ENCODE results near the gene SCG3. TPM values are rescaled to one million over a fixed set of nuclear protein-coding genes. Genes with fewer than 3 reads are reported as not detected.
"Not testable (repeated sequence)": the region's sequence is repeated elsewhere in the genome, so short reads cannot be mapped to it uniquely, and the experiment has no call there.

SCG3 gene
- total RNA-seq, 2 donors from 2014 or later: 0.23 to 2.0 TPM

DNA sequence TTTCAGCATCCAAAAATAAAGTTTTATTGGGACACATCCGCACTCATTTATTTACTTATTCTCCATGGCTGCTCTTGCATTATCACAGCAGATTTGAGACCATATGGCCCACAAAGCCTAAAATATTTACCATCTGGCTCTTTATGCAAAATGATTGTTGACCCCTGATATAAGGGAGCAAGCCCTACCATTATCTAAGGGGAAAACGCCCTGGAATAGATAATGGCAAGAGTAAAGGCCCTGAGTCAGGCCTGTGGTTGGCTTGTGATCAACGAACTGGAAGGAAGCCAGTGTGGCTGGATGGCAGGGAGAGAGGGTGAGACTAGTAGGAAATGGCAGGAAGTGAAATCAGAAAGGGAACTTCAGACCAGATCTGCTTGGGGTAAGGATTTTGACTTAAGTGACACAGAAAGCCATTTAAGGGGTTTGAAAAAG, 34.2 kb upstream of the SCG3 start:
- WGBS: 58% methylated on average over 3 of the region's 3 CpGs
- TF ChIP-seq POLR2A (IDR thresholded peaks at IDR 0.05) (no peak), POLR2AphosphoS5 (IDR thresholded peaks at IDR 0.05) (no peak)
- TF ChIP-seq, protein P1, sequence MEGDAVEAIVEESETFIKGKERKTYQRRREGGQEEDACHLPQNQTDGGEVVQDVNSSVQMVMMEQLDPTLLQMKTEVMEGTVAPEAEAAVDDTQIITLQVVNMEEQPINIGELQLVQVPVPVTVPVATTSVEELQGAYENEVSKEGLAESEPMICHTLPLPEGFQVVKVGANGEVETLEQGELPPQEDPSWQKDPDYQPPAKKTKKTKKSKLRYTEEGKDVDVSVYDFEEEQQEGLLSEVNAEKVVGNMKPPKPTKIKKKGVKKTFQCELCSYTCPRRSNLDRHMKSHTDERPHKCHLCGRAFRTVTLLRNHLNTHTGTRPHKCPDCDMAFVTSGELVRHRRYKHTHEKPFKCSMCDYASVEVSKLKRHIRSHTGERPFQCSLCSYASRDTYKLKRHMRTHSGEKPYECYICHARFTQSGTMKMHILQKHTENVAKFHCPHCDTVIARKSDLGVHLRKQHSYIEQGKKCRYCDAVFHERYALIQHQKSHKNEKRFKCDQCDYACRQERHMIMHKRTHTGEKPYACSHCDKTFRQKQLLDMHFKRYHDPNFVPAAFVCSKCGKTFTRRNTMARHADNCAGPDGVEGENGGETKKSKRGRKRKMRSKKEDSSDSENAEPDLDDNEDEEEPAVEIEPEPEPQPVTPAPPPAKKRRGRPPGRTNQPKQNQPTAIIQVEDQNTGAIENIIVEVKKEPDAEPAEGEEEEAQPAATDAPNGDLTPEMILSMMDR (IDR thresholded peaks at IDR 0.05): no peak
- no peak for DNase-seq (ENCODE audit: low spot score)
- Histone ChIP-seq H3K27ac (no peak overlapping the region), H3K9me3 (no peaks in the 10 kb centered on the region), H3K27me3 (replicated peaks; ENCODE audit: insufficient read depth) (no peaks in the 10 kb centered on the region), H3K4me3 (no peak overlapping the region), H3K36me3 (no peaks in the 10 kb centered on the region), H3K4me1 (replicated peaks) (no peaks in the 10 kb centered on the region)
- intact Hi-C loops (cut with DNase I): no loop called here

DNA sequence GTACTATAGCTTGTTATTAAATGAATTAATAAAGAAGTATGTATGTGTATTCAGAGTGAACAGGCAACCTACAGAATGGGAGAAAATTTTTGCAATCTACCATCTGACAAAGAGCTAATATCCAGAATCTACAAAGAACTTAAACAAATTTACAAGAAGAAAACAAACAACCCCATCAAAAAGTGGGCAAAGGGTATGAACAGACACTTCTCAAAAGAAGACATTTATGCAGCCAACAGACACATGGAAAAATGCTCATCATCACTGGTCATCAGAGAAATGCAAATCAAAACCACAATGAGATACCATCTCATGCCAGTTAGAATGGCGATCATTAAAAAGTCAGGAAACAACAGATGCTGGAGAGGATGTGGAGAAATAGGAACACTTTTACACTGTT, 33.2 kb upstream of the SCG3 start:
- H3K4me1 ChIP-seq (replicated peaks); DNase-seq (ENCODE audit: low spot score); intact Hi-C loops (cut with DNase I); H3K27ac ChIP-seq; H3K9me3 ChIP-seq; H3K4me3 ChIP-seq; H3K27me3 ChIP-seq (replicated peaks; ENCODE audit: insufficient read depth); H3K36me3 ChIP-seq: not testable (repeated sequence)
- WGBS: 73% methylated on average over 1 of the region's 1 CpG

DNA sequence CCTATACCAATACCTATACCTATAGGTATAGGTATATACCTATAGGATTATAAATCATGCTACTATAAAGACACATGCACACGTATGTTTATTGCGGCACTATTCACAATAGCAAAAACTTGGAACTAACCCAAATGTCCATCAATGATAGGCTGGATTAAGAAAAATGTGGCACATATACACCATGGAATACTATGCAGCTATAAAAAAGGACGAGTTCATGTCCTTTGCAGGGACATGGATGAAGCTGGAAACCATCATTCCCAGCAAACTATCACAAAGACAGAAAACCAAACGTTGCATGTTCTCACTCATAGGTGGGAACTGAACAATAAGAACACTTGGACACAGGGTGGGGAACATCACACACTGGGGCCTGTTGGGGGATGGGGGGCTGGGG, 32.7 kb upstream of the SCG3 start:
- H3K27ac ChIP-seq; H3K4me1 ChIP-seq (replicated peaks); H3K36me3 ChIP-seq; H3K27me3 ChIP-seq (replicated peaks; ENCODE audit: insufficient read depth); H3K4me3 ChIP-seq; intact Hi-C loops (cut with DNase I); H3K9me3 ChIP-seq; DNase-seq (ENCODE audit: low spot score): not testable (repeated sequence)
- WGBS: 86% methylated on average over 4 of the region's 4 CpGs

DNA sequence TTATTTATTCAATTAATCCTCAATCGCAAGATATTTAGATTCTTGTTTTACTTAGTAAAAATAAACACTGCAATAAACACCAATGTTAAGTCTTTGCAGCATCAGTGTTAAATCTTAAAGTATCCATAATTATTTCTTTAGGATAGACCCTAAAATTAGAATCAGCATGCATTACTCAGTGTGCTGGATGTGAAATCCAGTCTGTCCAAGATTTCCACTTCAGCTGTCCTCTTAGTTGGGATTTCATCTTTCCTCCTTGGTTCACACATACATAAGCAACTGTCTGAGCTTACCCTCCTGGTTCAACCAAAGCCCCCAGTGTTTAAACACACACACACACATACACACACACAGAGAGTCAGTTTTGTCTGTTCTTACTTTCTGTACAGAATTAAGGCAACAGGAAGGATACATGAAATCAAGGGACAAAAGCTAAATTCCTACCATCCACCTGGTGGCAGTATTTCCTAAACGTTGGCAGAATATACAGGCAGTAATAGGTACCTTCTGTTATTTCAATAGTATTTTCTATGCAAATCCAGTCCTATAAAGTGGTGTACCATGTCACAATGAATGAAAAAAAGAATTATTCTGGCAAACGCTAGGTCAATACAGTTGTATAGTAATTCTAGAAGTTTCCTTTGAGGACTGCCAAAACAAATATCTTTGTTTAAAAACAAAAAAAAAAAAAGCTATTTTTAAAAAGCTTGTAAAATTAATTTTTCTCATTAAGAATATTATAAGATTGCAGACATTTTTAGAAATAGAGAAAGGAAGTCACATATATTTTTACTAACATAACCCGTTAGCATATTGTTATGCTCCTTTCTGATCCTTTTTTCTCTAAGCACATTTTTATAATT, 31.4 kb upstream of the SCG3 start:
- peak; percentile 64 for DNase-seq (ENCODE audit: low spot score)
- H3K4me1 ChIP-seq (replicated peaks): no peaks in the 10 kb centered on the region
- intact Hi-C loops (cut with DNase I): loop anchor here (2.0 kb wide), 1 partner anchor 127 kb away; no protein-coding TSS in a partner anchor
- no peaks in the 10 kb centered on the region for H3K36me3 ChIP-seq
- H3K27me3 ChIP-seq (replicated peaks; ENCODE audit: insufficient read depth): no peaks in the 10 kb centered on the region
- H3K9me3 ChIP-seq: no peaks in the 10 kb centered on the region
- WGBS: 36% methylated on average over 4 of the region's 4 CpGs
- TF ChIP-seq, protein P1 (IDR thresholded peaks at IDR 0.05): peak; percentile 45 to 86 (median 80)
- no peak for TF ChIP-seq POLR2A (IDR thresholded peaks at IDR 0.05)
- no peak for TF ChIP-seq POLR2AphosphoS5 (IDR thresholded peaks at IDR 0.05)
- no peak overlapping the region for H3K4me3 ChIP-seq
- H3K27ac ChIP-seq: no peak overlapping the region

DNA sequence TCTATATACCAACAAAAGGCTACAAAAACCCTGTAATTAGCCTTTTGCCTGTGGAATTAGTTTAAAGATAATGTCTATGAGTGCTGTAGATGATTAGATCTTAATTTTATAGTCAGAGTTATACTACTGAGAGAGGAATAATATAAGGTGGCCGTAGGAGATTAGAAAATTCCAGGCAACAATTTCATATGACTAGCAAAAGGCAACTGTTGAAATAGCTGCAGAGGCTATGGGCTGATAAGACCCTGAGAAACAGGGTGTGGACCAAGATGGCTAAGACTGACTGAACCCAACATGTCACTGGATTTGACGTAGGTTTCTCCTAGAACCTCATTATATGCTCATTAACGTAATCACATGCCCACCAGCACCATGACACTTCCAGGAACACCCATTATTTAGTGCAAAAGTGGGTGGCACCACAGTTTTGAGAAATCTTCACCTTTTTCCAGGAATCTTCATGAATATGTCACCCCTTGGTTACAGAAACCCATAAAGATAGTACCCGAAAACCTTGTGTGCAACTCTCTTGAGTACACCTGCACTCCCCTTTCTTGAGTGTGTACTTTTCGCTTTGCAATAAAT, 29.1 kb upstream of the SCG3 start:
- Histone ChIP-seq H3K36me3 (no peaks in the 10 kb centered on the region), H3K27me3 (replicated peaks; ENCODE audit: insufficient read depth) (no peaks in the 10 kb centered on the region), H3K9me3 (no peaks in the 10 kb centered on the region), H3K4me3 (no peak overlapping the region), H3K27ac (no peak overlapping the region), H3K4me1 (replicated peaks) (no peaks in the 10 kb centered on the region)
- DNase-seq (ENCODE audit: low spot score): no peak
- TF ChIP-seq POLR2AphosphoS5 (IDR thresholded peaks at IDR 0.05): no peak
- TF ChIP-seq POLR2A (IDR thresholded peaks at IDR 0.05): no peak
- TF ChIP-seq, protein P1 (IDR thresholded peaks at IDR 0.05): no peak
- 79% methylated on average over 5 of the region's 5 CpGs for WGBS
- intact Hi-C loops (cut with DNase I): no loop called here

DNA sequence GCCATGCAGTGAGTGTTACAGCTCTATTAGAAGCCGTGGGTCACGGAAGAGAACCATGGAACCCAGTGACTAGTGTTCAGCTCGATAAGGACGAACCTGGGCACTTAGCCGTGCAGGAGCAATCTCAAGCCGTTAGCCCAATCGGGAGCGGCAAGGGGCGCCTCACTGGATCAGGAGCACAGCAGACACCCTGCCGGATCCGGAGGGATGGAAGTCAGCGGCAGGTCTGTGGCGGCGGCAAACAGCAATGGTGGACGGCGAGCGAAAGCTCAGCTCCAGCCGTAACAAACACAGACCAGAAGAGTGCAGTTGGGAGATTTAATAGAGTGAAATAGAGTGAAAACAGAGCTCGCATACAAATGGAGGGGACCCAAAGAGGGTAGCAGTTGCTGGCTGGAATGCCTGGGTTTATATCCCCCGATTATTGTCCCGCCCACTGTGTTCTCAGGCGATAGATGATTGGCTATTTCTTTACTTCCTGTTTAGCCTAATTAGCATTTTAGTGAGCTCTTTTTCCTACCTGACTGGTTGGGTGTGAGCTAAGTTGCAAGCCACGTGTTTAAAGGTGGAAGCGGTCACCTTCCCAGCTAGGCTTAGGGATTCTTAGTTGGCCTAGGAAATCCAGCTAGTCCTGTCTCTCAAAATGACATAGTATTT, 25.8 kb upstream of the SCG3 start:
- H3K27me3 ChIP-seq (replicated peaks; ENCODE audit: insufficient read depth); intact Hi-C loops (cut with DNase I); H3K4me1 ChIP-seq (replicated peaks); H3K27ac ChIP-seq; H3K4me3 ChIP-seq; H3K9me3 ChIP-seq; H3K36me3 ChIP-seq; DNase-seq (ENCODE audit: low spot score): not testable (repeated sequence)
- 93% methylated on average over 24 of the region's 24 CpGs for WGBS
